Activated T-cell treated with anti-CD3 and anti-CD28 coated beads, Interleukin-2, amount 50 U/mL, for 48 hours (primary cell): ENCODE results near the gene FAM81B.
"Not testable (repeated sequence)": the region's sequence is repeated elsewhere in the genome, so short reads cannot be mapped to it uniquely, and the experiment has no call there.

Experiments used
- DNase-seq, 2 experiments: peaks; one replicate each; pipeline ENCODE4 v3.0.0-alpha.2; 2020

Gene FAM81B, protein sequence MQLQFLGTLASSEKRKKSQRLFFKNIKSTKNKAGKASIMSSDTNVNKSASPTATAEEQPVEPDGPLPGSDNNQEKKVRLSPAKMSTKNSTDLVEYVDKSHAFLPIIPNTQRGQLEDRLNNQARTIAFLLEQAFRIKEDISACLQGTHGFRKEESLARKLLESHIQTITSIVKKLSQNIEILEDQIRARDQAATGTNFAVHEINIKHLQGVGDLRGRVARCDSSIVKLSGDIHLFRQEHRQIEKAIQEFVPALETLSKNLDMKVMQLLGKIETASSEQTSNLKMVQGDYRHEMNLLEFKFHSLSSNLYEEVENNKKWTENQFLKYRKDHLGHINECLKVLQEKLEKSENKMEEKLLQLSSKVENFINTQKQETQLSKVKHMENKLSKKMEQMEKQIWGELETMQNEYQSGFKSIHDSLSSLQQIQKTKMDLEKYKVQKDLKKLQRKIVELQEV

DNA sequence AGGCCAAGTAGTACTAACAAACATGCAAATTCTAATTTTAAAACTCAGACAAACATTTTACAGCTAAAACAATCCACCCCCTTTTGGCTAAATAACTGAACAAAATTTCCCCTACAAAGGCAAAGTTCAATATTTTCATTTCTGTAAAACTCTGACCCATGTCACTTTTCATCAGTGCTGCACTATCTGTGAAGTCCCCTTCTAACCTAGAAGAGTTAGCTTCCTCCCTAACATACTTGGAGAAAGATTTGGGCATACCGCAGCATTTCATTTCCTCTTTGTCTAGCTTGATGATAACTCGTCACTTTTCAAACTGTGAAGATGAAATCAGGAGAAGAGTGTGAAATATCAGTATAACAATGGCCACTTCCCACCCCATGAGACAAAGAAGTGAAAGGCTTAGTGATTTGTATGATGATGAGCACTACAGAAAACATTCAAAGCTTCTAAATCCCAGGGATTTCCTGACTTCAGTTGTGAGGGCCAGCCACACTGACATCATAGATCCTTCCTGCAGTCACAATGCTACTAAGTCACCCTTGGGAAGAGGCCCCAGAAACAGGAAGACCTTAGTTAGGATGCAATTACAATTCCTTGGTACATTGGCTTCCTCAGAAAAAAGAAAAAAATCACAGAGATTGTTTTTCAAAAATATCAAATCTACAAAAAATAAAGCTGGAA is at the start of gene FAM81B:
Gene FAM81B (plus strand): TSS at position 555 of the 681 bp plus-strand sequence. CDS start 24 bp downstream, at position 579.
- DNase-seq, result no peak

DNA sequence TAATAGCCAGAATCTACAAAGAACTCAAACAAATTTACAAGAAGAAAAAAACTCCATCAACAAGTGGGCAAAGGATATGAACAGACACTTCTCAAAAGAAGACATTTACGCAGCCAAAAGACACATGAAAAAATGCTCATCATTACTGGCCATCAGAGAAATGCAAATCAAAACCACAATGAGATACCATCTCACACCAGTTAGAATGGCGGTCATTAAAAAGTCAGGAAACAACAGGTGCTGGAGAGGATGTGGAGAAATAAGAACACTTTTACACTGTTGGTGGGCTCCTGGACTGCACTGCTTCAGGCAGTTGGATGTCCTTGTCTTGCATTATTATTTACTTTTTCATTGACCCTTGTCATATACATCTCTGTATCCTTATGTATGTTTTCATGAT is 49.7 kb upstream of the FAM81B start:
- DNase-seq, result not testable (repeated sequence)

DNA sequence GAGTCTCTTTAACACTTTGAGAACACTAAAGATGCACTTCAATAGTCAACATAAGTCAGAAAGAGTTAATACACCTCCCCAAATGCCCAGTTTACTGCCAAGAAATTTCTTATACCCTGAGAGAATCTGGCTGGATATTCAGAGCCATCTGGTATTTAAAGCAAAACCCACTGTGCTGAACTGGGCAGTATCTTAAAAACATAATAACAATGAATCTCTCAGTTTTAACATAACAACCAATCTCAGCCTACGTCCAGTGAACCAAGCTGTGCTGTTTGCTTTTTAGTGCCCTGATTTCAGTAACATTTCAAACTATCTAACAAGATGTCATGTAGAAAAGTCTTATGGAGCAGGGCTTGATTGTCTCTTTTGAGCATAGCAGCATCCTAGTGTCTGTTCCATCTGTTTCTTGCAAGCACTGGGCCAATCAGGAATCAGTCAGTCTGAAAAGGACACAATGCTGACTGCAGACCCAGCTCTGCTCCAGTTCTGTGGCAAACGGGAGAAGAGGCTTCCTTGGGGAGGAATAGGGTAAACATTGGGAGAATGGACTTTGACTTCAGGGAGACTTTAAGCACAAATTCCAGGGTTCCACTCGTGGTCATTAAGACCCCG is 43.6 kb upstream of the FAM81B start:
- DNase-seq, result no peak

DNA sequence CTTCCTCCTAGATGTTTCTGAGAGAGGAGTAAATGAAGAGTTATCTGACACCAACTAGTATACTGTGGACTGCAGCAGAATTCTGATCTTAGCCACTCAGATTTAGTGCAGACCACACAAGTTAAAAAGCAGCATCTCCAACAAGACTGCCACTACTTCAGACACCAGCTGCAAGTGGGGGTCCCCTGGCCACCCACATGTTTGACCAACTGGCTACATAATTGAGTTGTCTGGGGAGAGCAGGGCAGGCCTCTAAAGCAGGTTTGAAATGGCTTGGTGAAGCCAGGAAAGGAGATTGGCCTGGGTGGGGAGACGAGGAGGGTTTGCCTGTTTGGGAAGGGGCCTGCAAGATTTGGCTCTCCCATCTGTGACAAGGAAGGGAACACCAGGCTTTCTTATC is 40.5 kb upstream of the FAM81B start:
- DNase-seq, result no peak

DNA sequence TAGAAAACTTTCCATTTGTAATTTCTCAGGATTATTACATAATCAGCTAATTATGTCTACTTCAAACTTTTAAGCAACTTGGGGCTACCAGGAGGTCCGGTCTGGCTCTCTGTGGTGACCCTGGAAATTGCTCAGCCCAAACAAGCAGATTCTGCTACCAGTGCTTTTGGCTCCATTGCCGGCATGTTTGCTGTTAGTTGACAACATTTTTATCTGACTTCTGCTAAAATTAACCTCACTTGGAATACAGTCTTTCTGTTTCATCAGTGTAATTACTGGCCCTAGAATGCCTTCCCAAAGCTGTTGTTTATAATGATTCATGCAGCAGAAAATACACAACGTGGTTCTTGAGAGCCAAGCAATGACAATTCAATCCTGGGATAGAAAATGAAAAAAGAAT is 38.5 kb upstream of the FAM81B start:
- DNase-seq, result no peak

DNA sequence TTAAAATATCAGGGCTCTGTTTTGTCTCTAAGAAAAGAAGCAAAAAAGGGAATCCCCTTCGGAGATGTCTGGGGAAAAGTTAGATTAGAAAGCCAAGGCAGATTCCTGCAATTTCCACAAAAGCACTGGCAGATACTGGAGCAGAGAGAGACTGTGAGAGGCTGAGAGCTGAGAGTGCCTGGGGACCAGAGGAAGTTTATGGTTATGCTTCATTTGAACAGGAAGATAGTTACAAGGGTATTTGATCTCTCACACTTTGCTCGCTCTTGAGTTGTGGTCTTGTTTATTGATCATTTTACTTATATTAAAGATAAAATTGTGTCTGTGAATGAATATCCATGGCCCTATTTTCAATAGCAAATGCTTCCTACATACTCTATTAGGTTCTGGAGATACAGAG is 32.8 kb upstream of the FAM81B start:
- DNase-seq, result no peak

DNA sequence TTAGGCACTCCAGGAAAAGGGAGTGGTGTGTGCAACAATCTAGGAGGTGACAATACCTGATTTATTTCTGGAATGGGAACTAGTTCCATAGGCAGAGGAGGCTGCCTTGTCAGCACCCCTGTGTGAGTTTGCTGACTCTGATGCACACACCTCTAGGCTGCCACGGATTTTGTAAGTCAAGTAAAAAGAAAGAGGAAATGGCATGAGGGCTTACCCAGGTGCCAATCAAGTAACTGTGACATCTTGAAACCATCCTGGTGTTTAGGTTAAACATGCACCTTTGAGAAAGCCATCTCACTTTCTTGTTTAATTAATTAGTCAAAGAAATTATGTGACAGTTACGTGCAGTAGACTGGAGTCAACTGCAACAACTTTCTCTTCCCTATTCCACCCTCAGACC is 32.3 kb upstream of the FAM81B start:
- DNase-seq, result no peak

DNA sequence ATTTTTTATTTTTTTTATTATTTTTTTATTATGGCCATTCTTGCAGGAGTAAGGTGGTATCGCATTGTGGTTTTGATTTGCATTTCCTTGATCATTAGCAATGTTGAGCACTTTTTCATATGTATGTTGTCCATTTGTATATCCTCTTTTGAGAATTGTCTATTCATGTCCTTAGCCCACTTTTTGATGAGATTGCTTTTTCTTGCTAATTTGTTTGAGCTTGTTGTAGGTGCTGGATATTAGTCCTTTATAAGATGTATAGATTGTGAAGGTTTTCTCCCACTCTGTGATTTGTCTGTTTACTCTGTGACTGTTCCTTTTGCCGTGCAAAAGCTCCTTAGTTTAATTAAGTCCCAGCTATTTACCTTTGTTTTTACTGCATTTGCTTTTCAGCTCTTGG is 30.5 kb upstream of the FAM81B start:
- DNase-seq, result not testable (repeated sequence)

DNA sequence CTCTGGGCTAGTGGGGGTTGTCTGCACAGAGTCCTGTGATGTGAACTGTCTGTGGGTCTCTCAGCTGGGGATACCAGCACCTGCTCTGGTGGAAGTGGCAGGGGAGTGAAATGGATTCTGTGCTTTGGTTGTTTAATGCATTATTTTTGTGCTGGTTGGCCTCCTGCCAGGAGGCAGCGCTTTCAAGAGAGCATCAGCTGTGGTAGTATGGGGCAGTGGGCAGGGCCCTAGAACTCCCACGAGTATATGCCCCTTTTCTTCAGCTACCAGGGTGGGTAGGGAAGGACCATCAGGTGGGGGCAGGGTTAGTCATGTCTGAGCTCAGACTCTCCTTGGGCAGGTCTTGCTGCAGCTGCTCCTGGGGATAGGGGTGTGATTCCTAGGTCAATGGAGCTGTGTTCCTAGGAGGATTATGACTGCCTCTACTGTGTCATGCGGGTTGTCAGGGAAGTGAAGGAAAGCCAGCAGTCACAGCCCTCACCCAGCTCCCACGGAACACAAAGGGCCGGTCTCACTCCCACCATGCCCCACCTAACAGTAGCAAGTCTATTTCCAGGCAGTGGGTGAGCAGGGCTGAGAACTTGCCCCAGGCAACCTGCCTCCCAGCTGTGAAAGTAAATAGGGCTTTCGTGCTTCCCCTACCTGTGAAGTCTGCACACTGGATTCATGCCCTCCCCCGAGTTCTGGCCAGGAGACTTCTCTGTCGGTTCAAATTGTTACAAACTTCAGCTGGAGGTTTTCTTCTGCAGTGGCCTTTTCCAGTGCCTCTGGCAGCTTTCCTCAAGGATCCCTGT is 25.7 kb upstream of the FAM81B start:
- DNase-seq, result no peak

DNA sequence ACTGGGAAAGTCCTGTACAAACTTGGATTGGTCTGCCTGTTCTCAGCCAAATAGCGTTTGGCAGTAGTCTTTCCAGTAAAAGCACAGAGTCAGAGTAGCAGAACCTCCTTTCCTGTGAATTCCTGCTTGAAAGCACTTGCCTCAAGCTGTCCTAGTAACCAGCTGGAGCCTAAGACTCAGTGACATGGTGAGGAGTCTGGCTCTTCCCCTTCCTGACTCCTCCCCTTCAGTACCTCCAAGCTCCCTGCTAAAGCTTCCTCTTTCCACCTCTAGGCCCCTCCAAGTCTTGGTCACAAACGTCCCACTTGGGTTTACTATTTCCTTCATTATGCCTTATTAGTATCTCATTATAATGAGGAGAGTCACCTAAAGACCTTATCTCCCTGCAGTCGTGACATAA is 21.4 kb upstream of the FAM81B start:
- no peak for DNase-seq

DNA sequence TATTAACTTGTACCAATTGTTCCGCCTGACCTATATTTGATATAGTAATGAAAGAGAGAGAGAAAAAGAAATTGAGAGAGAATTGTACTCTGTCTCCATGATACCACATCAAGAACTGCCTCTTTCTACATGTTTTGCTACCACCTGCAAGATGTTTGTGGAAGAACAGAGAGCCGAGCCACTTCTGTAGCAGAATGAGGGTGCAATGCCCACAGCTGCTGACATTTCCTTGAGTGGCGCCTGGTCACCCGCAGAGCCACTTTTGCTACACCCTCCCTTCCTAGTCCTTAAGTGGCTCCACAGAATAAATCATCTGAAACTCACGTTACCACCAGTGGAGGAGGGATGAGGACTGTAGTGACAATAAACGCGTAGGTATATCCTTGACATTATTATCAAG is 17.1 kb upstream of the FAM81B start:
- DNase-seq, result no peak

DNA sequence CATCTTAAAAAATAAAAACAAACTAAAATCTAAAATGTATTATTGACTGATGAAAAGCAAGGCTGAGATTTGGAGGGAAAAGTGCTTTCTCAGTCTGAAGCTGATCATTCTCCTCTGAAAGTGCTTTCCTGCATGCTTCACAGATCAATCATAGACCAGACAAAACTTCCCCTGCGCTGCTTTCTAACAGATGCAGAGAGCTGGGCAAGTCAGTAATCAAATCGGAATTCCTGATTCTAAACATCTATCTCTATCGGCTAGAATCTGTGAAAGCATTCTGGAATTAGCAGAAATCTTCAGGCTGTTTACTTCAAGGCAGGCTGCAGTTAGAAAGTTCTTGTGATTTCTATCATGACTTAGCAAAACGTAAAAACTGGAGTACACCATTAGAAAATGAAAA is 15.6 kb upstream of the FAM81B start:
- no peak for DNase-seq

DNA sequence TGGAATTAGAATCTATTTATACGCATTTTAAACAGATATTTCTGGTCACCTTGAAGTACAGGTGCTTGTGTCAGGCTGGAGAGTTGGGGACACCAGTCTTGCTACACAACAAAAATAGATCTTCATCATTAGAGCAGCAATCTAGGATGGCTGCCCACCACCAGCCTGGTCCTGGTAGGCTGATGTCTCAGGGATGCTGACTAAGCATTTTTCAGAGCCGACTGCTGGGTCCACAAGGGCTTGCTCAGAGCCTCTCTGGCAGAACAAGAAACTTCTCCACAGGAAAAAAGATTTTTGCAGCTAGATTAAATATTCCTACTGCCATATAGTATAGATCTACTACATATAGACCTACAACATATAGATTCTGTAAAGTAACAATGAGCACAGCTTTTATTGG is 12.0 kb upstream of the FAM81B start:
- DNase-seq, result no peak

DNA sequence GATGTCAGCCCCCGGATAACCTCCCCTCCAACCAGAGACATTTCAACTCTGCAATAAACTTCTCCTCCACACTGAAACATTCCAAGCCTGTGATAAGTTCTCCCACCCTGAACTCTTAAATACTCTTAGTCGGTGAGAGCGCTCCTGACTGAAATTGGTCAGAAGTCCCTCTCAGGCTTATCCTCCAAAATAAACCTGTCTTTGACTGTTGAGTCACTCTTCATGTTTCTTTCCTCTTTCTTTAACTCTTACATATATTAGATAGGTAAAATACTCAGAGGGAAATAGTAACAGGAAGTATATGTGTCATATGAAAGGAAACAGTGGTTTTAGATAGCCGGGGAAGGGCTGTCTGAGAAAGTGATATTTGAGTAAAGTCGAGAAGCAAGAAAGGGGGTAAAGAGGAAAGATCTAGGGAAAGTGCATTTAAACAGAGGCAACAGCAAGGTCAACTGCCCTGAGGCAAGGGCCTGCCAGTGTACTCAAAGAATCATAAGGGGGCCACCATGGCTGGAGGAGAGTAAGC is 11.0 kb upstream of the FAM81B start:
- DNase-seq, result no peak

DNA sequence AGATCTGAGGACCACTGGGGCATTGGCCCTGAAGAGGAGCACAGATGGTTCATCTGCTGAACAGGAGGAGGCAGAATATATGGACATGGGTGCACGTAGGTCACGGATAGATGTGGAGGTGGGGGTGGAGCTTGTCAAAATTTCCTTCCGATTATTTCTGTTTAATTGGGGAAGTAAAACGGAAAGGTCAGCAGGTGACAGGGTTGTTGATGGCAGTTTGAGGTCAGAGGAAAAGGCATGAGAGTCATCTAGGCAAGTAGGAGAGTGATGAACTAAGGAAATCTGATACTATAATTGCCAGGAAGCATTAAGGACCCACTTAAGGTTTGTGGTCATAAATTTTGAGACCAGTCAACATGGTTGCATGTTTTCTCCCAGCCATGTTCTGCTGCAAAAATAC is 8.4 kb upstream of the FAM81B start:
- DNase-seq, result no peak

DNA sequence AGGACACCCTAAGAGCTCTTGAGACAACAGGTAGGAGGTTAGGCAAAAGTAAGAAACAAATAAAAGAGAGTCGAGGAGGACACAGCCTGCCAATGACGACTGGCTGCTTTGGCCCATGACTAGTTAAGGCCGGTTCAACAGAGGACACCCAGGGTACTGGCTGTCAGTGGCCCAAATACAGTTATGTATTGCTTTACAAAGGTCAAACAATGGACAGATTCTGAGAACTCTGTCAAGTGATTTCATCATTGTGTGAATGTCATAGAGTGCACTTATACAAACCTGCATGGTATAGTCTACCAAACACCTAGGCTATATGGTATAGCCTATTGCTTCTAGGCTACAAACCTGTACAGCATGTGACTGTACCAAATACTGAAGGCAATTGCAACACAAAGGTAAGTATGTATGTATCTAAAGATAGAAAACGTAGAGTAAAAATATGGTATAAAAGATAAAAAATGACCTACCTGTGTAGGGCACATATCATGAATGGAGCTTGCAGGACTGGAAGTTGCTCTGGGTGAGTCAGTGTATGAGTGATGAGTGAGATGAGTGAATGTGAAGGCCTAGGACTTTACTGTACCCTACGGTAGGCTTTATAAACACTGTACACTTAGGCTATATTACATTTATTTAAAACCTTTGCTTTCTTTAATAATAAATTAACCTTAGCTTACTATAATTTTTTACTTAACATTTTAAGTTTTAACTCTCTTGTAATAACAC is 6.5 kb upstream of the FAM81B start:
- DNase-seq, result no peak

DNA sequence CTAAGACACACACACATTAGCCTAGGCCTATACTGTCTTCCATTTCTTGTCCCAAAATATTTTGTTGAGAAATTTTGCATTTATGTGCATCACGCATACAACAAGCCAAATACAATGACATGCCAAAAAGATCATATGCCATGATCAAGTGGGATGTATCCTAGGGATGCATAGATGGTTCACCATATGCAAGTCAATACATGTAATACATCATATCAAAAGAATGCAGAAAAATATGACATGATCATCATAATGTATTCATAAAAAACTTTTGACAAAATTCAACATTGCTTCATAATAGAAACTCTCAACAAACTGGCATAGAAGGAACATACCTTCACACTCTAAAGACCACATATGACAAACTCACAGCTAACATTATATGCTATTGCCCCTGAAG is 5.8 kb upstream of the FAM81B start:
- no peak for DNase-seq

DNA sequence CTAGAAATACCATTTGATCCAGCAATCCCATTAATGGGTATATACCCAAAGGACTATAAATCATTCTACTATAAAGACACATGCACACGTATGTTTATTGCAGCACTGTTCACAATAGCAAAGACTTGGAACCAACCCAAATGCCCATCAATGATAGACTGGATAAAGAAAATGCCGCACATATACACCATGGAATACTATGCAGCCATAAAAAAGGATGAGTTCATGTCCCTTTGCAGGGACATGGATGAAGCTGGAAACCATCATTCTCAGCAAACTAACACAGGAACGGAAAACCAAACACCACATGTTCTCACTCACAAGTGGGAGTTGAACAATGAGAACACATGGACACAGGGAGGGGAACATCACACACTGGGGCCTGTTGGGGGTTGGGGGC is 799 bp downstream of the FAM81B start:
- DNase-seq, result not testable (repeated sequence)

DNA sequence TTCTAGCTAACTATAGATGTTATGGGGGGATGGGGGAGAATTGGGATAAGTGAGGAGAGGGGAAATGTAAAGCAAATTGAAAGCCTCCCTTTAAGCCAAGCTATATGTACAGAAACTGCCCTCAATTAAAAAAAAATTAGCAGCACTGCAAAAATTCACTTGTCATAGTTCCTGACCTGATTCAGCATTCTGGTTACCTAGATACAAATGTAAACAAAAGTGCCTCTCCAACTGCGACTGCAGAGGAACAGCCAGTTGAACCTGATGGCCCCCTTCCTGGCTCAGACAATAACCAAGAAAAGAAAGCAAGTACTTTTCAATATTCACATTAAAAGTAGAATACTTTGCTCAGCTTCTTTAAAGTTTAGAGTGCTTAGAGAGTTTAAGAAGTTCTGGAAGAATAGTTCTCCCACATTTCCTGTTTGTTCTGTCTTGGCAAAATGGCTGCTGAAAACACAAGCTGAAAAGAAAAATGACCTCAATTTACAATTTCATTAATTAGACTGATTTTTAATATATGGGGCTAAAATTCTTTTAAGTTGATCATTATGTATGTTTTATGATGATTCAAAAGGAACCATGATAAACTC is 1.5 kb downstream of the FAM81B start:
- DNase-seq, result no peak

DNA sequence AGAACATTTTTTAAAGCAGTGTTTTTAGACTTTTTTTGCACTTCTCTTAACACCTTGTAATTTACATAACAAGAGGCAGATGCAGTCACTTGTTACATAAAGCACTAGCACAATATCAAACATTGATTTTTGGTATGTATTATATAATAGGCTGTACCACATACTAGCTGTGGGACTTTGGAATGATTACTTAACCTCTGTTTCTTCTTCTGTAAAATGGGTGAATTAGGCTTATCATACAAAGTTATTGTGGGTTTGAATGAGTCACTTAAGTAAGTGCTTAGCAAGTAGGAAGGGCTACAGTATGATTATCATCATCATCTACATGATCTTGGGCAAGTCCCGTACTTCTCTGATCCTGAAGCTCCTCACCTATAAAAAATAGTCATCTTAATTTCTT is 2.1 kb downstream of the FAM81B start:
- no peak for DNase-seq

DNA sequence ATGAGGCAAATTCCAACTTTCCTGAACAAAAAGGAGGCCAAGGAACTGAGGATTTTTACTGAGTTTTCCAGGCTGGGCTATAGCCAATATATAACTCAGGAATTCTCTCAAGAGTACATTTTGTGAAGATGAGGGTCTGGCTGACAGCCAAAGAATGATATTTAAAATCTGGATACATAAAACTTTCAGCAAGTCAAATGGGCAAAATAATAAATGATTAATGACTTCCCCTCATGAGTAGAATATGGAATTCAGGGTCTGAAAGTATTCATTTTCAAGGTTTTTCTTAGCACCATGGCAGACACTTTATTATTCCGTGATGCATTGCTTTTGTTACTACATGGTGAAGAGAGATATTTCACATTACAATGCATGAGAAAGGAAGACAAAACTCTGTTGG is 7.8 kb downstream of the FAM81B start:
- DNase-seq, result no peak

DNA sequence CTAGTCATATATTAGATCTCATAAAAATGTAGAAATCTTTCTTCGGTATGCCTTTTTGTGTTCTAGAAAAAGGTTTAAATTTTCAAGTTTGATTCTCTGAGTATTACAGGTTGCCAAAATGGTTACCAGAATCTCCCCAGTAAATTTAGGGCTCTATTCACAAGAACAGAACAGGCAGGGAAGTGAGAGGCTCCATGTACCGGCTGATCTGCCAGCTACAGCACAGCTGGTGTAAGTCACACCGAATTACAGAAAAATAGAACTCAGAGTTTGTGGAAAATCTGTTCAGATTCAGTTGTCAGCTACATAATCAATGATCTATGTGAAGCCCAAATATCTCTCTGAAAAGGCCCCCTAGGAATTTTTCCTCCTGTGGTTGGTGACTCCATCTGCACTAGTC is 10.5 kb downstream of the FAM81B start:
- no peak for DNase-seq
